HG03066 (cell line): ENCODE data around the gene SORCS2.
"Not testable (repeated sequence)": the region's sequence is repeated elsewhere in the genome, so short reads cannot be mapped to it uniquely, and the experiment has no call there.

Source experiments
- ATAC-seq: cut with Tn5 transposase; IDR thresholded peaks from one replicate; pipeline ENCODE4 v1.9.1; 2021; ENCODE audit warnings: low read depth; ENCODE audit not compliant: unreplicated experiment

SORCS2 gene

DNA sequence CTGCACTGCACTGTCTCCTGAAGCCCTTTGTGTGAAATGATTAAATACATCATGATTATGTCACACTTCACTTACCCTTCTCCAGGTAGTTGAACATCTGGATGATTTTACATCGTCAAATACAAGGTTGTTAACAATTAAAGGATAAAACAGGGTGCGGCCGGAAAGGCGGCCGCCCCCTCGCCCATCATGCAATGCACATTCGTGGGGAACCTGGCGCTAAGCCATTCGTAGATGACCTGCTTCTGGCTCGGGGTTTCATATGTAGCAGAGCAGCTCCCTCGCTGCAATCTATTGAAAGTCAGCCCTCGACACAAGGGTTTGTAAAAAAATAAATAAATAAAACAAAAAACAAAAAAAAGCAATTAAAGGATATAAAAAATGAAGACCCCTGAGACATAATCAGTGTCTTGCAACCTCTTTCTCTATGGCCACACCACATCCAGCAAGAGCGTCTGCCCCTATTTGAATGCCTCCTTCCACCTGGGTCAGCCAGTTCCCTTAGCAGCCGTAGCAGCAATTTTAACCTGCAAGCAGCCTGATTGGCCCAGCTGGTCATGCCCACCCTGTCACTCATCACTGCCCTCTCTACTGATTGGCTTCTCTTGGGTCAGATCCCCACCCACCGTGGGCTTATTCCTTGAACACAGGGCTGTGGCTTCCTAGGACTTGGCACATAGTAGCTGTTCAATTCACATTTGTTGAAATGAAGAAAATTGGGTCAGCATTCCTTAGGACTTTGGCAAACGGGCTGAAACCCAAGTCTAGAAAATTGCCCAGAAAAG, 390.2 kb downstream of the SORCS2 start:
- ATAC-seq, result no peak

- ATAC-seq, result no peak
These were observed 391.8 kb downstream of the SORCS2 start for GRCh38 chr4:7584098-7584497.

DNA sequence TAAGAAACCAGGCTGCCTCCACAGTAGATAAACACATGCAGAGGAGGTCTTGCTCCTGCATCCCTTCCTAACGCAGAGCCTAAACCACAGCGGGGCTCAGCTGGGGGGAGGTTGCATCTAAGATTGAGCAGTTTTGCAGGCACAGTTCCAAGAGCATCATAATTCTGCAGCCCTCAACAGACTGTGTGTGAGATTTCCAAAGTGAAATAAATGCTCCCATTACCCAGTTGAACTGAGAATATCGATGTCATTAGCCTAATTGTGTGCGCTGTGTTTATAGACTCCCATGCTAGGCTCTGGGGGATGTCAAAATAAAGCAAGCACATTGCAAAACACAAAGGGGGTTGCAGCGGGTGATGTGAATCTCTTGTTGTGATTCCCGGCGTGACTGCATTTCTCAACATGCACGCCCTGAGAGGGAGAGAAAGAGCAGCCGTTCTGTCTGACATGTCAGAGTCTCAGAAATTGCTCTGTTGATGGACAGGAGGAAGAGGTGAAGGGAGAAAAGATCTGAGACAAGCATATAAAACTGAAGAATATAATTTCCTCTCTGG, 392.3 kb downstream of the SORCS2 start:
- no peak for ATAC-seq

GRCh38 chr4:7585768-7586167, 393.4 kb downstream of the SORCS2 start:
- ATAC-seq, result no peak

GRCh38 chr4:7587433-7588405, 395.4 kb downstream of the SORCS2 start:
- no peak for ATAC-seq

GRCh38 chr4:7590189-7590588, 397.9 kb downstream of the SORCS2 start:
- no peak for ATAC-seq

DNA sequence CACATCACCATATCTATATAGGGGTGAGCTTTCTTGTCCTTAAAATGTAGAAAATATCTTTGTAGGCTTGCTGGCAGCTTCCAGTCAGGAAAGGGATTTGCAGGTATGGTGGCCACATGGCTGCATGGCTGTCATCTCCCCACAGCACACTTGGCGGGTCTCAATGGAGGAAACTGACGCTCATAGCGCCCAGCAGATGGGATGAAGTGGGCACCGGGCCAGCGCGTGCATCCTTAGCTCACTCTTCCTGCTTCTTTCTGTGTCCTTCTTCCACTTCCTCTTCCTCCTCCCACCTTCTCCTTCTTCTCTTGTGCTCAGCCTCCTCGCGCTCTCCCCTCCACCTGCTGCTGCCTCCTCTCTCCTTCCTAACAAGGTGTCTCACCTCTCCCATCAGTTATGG, 398.6 kb downstream of the SORCS2 start:
- ATAC-seq, result no peak

DNA sequence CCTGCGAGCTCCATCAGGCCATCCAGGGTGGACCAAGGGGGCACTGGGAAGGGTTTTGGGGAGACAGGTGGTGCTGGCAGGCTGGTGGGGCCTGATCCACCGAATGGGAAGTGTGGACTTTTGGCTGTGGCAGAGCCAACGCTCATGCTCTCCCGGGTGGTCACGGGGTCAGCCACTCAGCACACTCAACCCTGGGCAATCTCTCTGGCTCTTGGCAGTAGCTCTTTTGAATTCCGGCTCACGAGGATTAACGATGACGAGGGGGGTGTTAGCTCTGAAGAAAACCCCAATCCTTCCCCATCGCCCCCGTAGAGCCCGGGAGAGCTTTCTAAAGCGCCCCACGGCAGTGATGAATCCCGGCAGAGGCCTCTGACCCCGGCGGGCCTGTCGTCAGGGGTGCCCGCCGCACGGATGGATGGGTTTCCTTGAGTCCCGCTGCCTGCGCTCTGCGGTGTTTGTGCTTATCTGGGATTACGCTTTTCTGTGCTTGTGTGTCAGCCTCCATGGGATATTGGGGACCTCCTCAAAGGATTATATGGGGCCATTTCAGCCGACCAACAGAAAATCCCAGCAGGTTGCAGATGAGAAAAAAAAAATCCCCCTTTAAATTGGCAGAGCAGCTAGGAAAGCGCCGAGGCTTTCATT, 399.2 kb downstream of the SORCS2 start:
- no peak for ATAC-seq

- ATAC-seq, result no peak
These were observed 401.5 kb downstream of the SORCS2 start for GRCh38 chr4:7593646-7594412.

GRCh38 chr4:7595934-7596461, 403.7 kb downstream of the SORCS2 start:
- no peak for ATAC-seq

- ATAC-seq, result no peak
These were observed 404.7 kb downstream of the SORCS2 start for GRCh38 chr4:7596918-7597606.

GRCh38 chr4:7598939-7599790, 406.8 kb downstream of the SORCS2 start:
- no peak for ATAC-seq

DNA sequence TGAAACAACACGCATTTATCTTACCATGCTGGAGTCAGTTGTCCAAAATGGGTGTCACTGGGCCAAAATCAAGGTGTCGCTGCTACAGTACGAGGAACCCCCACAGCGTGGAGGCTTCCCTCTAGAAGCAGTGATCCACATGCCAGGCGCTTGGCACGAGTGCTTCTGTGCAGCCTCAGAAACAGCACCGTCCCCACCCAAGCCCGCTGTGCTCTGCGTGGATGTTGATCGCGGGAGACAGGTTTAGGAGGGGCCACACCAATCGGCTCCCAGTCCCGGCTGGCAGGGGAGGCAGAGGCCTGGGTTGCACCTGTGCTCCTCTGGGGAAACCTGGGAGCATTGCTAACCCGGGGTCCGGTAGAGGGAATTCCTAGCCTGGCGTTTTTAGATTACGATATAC, 407.9 kb downstream of the SORCS2 start:
- ATAC-seq, result no peak

DNA sequence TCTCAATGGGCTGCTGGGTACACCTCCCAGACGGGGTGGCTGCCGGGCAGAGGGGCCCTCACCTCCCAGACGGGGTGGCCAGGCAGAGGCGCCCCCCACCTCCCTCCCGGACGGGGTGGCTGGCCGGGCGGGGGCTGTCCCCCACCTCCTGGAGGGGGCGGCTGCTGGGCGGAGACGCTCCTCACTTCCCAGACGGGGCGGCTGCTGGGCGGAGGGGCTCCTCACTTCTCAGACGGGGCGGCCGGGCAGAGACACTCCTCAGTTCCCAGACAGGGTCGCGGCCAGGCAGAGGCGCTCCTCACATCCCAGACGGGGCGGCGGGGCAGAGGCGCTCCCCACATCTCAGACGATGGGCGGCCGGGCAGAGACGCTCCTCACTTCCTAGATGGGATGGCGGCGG, 409.8 kb downstream of the SORCS2 start:
- ATAC-seq, result not testable (repeated sequence)

- no peak for ATAC-seq
These were observed 415.0 kb downstream of the SORCS2 start for GRCh38 chr4:7607156-7607910.

- no peak for ATAC-seq
These were observed 415.7 kb downstream of the SORCS2 start for GRCh38 chr4:7608046-7608445.

DNA sequence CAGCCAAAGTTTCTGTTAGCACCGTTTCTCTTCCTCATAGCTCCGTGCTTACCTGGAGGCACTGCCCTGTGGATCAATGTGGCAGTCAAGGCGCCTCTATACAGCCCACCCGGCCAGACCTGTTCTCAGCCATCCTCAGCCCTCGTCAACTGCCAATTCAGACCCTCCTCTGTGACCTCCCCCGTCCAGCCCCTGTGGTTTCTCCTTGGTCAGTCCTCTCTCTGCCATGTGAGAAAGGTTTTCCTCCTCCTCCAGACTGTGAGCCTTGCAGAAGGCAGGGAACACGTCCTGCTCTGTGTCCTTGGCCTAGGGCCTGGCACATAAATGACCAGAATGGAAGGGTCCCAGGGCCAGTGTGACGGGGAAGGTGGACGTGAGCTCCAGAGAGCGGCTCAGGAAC, 417.0 kb downstream of the SORCS2 start:
- ATAC-seq, result no peak
